Prostate gland (tissue), 2 donors: ENCODE measurements around the gene TEX22.

Experiments
- POLR2AphosphoS5 ChIP-seq: sonication (generic); formaldehyde crosslinking; IDR thresholded peaks from one replicate; pipeline ENCODE4 v1.6.1; 2017; ENCODE audit warnings: antibody characterized with exemption
- TF ChIP-seq, protein P1 (sequence below), 4 experiments: fragments of 200-600 bp in 2 of 4; fragments of 450-650 bp in 2 of 4; sonication (generic) in 2 of 4; IDR thresholded peaks; 1 replicate in 3 of 4; 2 replicates in 1 of 4; pipeline ENCODE4 v1.5.1; 2016 to 2019; ENCODE audit warnings: antibody characterized with exemption in 4 of 4, mild to moderate bottlenecking in 2 of 4, moderate library complexity in 2 of 4

DNA sequence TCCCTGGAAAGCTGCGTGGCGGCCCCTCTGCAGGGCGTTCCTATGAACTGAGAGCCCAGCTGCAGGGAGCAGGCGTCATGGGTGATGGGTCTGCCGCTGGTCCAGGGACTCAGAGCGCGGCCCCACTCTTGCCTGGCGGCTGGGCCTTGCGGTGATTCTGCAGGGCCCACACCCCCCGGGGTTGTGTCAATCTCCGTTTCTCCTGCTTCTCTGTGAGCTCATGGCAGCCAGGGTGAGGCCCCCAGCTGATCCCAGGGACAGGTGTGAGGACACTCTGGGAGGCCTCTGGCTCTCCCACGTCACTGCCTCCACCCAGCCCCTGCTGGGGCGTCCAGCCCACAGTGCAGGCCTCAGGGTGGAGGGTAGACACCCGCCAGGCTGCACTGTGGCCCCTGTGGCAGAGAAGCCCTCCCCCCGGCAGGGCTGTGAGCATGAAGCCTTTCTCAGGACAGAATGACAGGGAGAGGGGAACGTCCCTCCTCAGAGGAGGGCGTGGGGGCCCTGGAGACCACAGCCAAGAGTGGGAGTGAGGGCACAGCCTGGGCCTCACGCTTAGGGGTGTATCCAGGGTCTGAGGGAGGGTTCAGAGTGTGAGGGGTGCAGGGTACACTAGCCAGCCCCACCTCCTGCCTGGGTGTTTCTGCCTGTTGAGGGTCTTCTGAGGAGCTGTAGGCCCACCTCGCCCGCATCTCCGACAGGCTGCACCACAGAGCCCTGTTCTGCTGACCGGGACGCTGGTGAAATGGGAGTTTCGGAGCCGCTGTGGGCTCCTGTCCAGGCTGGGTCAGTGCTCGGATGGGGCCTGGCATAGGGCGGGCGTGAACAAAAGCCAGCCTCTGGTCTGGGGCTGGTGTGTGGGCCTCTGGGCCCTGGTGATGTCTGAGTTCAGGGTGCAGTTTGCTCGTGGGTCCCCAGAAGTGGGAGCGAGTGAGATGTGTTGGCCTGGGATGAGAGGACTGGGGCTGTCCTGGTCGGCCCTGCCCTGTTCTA, 49.6 kb downstream of the TEX22 start:
- TF ChIP-seq, protein P1, sequence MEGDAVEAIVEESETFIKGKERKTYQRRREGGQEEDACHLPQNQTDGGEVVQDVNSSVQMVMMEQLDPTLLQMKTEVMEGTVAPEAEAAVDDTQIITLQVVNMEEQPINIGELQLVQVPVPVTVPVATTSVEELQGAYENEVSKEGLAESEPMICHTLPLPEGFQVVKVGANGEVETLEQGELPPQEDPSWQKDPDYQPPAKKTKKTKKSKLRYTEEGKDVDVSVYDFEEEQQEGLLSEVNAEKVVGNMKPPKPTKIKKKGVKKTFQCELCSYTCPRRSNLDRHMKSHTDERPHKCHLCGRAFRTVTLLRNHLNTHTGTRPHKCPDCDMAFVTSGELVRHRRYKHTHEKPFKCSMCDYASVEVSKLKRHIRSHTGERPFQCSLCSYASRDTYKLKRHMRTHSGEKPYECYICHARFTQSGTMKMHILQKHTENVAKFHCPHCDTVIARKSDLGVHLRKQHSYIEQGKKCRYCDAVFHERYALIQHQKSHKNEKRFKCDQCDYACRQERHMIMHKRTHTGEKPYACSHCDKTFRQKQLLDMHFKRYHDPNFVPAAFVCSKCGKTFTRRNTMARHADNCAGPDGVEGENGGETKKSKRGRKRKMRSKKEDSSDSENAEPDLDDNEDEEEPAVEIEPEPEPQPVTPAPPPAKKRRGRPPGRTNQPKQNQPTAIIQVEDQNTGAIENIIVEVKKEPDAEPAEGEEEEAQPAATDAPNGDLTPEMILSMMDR (IDR thresholded peaks at IDR 0.05), result no peak
- TF ChIP-seq POLR2AphosphoS5, result no peak
